Astrocyte of the cerebellum (primary cell): ENCODE data around the gene NUFIP1.

Experiments
- DNase-seq: peaks from one replicate; pipeline ENCODE4 v3.0.0-alpha.2; 2011; ENCODE audit warnings: low read depth
- H3K4me3 ChIP-seq: 2 replicates; pipeline ENCODE4 v1.5.1; 2011; ENCODE audit warnings: mild to moderate bottlenecking, low read depth, low read length, moderate library complexity
- CTCF ChIP-seq: IDR thresholded peaks from 2 replicates; pipeline ENCODE4 v1.5.1; 2012; ENCODE audit warnings: low read length, low read depth, moderate library complexity, mild to moderate bottlenecking; ENCODE audit errors: missing control alignments
- in situ Hi-C: cut with HindIII; loops from 2 replicates; pipeline ENCODE4 v1.10.0; 2017; ENCODE audit warnings: low sequenced_read_pairs

NUFIP1 gene

DNA sequence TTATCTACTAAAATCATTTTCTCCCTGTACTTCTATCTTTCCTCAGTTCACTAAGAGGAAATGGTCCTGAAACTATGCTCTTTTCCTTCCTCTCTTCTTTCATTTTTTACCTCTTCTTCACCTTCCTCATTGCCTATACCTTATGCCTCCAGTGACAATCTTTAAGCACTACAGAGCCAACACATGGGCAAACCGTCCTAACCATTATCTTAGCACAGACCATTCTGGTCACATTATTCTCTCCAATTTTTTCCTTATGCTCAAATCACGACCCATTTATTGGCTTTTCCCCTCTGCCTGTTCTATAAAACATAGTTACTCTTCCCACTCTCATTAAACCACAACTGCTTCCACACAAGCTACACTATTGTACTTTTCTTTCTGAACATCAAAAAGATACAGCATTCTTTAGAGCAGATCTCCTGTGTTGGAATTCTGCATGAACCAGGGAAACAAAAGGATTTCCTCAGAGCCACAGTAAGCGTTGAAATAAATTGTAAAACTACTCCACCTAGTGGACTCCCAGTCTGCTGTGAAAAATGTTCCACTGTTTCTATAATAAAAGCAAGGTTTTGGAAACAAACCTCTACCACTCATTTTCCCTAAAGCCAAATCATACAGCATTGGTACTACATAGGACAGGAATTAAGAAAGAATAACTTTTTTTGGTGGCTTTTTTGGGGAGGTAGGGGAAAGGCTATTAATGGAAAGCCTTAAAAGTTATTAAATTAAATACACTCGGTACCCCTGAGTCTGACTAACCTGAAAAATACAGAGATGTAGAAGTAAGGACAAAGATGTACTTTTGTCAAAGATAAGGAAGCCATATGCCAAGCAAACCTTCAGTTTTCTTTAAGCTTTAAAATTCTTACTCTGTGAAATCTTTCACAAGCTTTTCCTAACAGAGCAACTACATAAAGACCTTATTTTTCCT is 19.5 kb downstream of the NUFIP1 start:
- TF ChIP-seq CTCF: peak; percentile 70
- in situ Hi-C loops: loop anchor here (25.0 kb wide), 1 partner anchor 1058 kb away; no protein-coding TSS in a partner anchor
- DNase-seq: peak; percentile 68
- H3K4me3 ChIP-seq: no peak overlapping the region

DNA sequence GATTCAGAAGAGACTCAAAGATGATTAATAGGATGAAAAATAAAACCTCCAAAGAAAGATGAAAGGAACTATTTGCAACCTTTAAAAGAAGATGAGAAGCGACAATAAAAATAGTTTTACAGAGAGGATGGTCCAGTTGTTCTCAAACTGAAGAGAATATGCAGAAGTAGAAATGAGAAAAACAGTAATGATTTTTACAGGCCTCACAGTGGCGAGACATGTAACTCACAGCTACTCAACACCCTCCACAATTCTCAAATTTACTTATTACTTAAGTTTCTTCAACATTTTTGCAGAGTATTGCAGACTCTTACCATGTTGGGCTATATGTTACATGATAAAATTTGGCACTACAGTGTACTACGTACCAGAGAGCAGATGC is 20.8 kb downstream of the NUFIP1 start:
- in situ Hi-C loops: loop anchor here (25.0 kb wide), 1 partner anchor 1056 kb away; no protein-coding TSS in a partner anchor
- no peak for TF ChIP-seq CTCF
- no peak for DNase-seq
- H3K4me3 ChIP-seq: no peak overlapping the region

DNA sequence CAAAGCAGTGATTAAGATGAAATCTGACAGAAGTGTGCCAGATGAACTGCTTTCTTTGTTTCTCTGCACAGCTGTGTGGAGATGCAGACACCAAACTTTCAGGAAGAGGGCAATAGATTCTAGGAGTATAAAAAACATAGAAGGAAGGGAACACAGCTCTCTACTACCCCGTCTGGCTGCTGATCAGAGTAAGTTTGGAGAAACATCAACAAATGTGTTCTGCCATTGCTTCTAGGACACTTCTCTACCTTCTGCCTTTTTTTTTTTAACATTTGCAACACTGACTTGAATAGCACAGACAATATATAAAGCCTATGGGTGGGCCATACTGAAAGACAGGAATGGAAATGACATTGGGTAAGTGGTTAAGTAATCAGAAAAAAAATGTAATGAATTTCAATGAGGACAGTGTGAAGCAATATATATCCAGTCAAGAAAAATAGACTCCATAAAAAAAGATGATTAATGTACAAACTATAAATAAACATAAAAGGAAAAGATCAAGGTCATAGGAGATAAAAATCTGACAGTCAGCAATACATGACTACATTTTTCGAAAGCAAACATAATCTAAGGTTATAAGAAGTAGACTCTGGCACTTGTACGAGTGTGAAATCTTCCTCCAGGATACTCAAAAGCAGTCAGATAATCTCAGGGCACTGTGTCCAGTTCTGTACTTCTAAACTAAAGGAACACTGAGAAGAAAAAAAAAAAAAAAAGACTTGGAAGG is 21.4 kb downstream of the NUFIP1 start:
- H3K4me3 ChIP-seq: no peak overlapping the region
- in situ Hi-C loops: loop anchor here (25.0 kb wide), 1 partner anchor 1056 kb away; no protein-coding TSS in a partner anchor
- peak; percentile 18 for DNase-seq
- TF ChIP-seq CTCF: peak; percentile 44

DNA sequence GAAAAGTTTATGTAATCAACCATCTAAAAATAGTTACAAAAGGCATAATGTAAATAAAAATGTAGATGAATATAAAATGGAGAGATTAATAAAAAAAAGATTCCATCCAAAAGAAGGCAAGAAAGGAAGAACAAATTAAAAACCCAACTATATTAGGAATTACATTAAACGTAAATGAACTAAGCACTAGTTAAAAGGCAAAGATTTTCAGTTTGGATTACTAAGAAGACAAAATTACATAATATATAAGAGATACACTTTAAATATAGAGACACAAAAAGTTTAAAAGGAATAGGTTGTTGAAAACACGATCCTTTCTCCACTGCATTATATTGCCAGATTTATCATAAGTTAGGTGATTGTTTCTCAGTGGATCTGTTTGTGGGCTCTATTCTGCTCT is 27.3 kb downstream of the NUFIP1 start:
- in situ Hi-C loops: loop anchor here (25.0 kb wide), 1 partner anchor 1050 kb away; no protein-coding TSS in a partner anchor
- DNase-seq: no peak
- H3K4me3 ChIP-seq: no peak overlapping the region
- TF ChIP-seq CTCF: no peak

DNA sequence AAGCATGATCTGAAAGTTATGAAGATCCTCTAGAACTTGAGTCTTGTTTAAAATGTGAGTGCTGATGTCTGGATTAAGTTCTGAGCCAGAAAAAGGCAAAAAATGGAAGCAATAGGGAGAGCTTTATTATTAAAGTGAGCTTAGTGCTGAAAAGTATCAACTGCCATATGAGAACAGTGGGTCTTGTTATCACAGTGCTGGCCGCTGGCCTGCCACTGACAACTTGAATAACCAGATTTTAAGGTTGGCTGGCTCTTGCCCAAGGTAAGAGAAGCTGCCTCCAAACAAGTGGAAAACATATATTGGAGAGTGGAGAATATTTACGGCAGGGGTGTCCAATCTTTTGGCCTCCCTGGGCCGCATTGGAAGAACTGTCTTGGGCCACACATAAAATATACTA is 33.9 kb downstream of the NUFIP1 start:
- TF ChIP-seq CTCF: no peak
- in situ Hi-C loops: loop anchor here (25.0 kb wide), 1 partner anchor 1043 kb away; no protein-coding TSS in a partner anchor
- H3K4me3 ChIP-seq: no peak overlapping the region
- no peak for DNase-seq

DNA sequence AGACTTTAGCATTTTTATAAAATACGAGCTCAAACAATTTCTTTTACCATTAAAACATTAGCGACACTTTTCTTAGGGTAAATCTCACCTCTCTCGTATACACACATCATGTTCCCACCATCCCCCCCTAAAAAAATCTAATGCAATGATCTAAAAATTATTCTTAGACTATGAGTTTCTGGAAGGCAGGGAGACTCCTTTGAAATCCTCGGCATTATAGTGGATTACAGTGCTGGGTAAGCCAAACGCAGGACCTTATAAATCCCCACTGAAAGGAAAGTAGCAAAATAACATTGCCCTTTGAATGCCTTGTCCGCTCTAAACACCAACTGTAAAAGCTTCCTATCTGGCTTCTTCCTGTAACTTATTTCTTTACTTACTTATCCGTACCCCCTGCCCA is 35.0 kb downstream of the NUFIP1 start:
- DNase-seq: no peak
- TF ChIP-seq CTCF: no peak
- no peak overlapping the region for H3K4me3 ChIP-seq
- in situ Hi-C loops: loop anchor here (25.0 kb wide), 1 partner anchor 1042 kb away; no protein-coding TSS in a partner anchor
